GM15510 (cell line): ENCODE measurements around the gene LLPH.

Experiments used
- POLR2A ChIP-seq: IDR thresholded peaks from 3 replicates; pipeline ENCODE4 v1.6.1; 2011; ENCODE audit warnings: borderline replicate concordance; ENCODE audit not compliant: insufficient read length; ENCODE audit errors: extremely low read depth

Gene LLPH

GRCh38 chr12:66152732-66153131, 22.2 kb upstream of the LLPH start:
- no peak for TF ChIP-seq POLR2A

DNA sequence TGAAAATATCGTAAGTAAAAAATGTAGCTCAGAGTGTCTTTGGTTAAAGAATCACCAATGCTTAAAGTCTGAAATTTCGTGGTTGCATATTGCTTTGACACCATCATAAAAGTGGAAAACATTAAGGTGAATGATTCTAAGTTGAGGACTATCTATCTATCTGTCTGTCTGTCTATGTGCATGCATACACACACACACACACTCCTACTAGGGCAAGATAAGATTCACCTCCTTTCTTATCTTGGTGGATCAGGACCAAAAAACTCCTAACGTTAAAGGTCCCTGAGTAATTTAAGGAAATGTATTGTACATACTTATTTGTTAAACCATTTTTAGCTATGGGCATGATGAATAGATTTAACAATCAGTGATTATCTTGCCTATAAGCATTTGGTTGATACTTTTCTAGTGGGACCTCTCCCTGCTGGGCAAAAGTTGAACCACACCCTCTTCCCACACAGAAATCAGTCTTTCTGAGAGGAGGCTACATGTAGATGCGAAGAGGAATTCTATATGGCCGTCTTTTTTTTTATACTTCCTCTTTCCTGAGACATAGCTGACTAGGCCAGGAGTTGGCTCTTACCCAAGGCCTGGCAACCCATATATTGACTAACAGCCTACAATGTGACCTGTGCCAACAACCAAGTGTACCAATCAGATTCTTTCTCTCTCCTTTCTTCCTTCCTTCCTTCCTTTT, 19.3 kb upstream of the LLPH start:
- no peak for TF ChIP-seq POLR2A

DNA sequence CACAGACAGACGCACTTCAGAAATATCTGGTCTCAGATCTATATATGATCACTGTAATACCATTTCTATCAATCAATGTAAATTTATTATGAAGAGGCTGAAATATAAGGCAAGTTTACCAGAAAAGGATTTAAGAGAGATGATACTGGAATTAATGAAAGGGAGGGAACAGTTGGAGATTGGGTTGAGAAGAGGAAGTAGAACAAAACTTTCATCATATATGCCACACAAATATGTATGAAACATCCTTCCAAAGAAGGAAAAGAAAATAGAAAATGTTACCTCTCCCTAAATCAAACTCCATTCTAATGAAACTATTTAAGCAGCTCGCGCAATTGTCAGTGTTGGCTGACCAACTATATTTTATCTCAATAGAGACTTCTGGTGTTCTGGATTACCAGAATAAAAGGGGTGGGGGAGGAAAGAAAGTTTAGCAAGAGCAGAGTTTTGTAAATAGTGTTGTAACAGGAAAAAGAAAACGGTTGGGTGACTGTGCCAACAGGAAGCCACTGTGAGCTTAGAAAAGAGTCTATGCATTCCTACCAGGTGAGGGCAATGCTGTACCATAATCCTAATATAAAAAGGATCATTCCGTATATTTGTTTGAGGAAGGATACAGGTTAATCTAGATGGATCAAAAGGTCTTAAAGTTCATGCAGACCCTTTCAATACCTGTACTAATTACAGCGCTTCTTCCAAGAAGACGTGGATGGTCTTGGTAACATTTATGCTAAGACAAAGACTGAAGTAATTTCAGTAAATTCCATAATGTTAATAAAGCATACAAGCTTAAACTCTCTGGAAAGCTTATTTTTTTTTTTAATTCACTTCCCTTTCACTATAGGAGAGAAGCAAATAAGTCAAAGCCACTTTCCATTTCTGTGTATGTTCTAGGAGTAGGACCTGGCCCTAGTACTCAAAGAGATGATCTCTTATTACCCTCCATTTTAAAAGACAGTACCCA, 14.5 kb upstream of the LLPH start:
- TF ChIP-seq POLR2A: no peak

- no peak for TF ChIP-seq POLR2A
Observed at GRCh38 chr12:66143868-66144267, 13.3 kb upstream of the LLPH start.

DNA sequence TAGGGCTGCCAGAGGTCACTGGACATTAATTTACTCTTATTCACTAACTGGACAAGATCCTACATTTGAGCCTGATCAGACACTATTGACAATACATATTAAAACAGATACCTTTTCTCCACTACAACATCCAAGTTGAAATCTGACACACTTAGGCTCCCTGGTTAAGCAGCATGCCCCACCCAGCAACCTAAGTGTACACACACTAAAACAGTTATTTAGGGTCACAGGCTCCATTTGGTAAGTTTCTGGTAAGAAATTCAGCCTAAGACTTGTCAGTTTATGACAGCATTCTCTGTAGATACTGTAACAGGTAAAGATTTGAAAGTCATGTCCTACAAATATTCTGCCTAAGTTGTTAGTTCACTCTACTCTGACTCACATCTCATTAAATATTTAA, 12.3 kb upstream of the LLPH start:
- no peak for TF ChIP-seq POLR2A

DNA sequence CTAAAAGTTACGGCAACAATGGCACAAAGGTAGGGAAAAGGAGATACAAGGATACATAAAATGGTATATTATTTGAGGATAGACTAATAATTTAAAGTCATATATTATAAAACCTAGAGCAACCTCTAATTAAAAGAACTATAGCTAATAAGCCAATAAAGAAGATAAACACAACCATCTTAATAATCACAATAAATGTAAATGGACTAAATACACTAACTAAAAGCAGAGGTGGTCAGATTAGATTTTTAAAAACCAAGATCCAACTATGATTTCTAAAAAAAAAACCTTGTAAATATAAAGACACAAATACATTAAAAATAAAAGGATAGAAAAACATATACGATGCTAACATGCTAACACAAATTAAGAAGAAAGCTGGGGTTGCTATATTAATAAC, 10.7 kb upstream of the LLPH start:
- no peak for TF ChIP-seq POLR2A

DNA sequence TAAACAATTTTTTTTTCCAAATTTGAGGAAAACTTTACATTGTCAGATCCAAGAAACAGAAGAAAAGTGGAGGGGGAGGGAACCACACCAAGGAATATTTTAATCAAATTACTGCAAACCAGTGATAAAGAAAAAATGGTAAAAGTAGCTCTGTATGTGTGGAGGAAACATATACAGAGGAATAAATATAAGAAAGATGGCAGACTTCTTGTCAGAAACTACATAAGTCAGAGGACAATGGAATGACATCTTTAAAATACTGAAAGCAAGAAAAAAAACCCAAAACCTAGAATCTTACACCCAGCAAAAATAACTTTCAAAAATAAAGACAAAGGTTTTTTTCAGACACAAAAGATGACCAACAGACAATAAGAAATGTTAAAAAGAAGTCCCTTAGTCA, 10.2 kb upstream of the LLPH start:
- TF ChIP-seq POLR2A: no peak

DNA sequence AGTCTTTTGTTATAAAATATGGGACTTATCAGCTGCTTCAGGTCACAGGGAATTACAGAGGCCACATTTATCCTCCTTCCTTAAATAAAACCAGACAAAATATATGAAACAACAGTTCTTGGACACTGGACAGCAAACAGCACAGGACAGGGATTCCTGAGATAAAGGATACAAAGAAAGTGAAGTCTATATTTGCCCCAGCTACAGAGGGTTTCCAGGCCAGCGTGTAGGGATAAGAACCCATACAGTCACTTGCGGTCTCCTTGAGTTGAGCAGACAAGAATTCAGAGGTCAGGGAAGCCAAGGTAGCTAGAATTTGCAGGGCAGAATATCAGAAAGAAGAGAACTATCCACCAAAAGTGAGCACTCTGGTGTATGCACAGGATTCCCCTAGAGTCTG, 8.8 kb upstream of the LLPH start:
- TF ChIP-seq POLR2A: no peak

DNA sequence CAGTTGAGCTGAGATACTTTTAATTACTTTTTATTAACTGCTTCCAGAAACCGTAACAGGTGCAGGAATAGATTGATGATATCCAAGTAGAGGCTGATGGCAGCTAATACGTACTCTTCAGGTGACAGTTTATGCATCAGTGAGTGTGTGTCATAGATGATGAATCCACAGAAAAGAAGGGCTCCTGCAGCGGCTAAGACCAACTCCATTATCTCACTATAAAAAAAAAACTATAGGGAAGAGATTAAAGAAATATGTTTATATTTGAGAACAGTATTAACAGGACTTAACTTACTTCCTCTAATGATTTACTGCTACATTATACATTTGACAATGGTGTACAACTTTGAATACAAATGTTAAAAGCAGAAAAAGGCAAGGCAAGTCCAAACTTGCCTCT, 7.4 kb upstream of the LLPH start:
- no peak for TF ChIP-seq POLR2A

GRCh38 chr12:66132408-66132807, 1.9 kb upstream of the LLPH start:
- TF ChIP-seq POLR2A: no peak

- no peak for TF ChIP-seq POLR2A
Observed at GRCh38 chr12:66131067-66131688, 628 bp upstream of the LLPH start.

- TF ChIP-seq POLR2A: no peak
Observed at GRCh38 chr12:66129934-66130266, 650 bp downstream of the LLPH start.

- no peak for TF ChIP-seq POLR2A
Observed at GRCh38 chr12:66127650-66128049, 2.9 kb downstream of the LLPH start.

GRCh38 chr12:66120477-66120876, 10.1 kb downstream of the LLPH start:
- no peak for TF ChIP-seq POLR2A

DNA sequence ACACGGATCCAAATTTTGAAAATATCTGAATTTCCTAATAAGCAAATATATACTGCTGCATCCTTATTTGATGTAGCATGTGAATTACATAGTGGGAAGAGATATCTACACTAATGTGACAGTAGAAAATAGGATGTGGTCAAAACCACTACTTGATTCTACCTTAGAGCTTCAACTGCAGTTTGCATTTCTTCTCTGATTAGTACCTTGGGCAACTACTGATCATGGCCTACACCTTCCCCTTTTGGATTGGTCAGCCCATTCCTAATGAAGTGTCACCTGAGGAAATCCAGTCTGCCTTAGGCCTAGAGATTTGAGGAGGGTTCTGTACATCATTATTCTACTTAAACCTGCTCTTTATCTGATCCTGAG, 10.7 kb downstream of the LLPH start:
- no peak for TF ChIP-seq POLR2A

DNA sequence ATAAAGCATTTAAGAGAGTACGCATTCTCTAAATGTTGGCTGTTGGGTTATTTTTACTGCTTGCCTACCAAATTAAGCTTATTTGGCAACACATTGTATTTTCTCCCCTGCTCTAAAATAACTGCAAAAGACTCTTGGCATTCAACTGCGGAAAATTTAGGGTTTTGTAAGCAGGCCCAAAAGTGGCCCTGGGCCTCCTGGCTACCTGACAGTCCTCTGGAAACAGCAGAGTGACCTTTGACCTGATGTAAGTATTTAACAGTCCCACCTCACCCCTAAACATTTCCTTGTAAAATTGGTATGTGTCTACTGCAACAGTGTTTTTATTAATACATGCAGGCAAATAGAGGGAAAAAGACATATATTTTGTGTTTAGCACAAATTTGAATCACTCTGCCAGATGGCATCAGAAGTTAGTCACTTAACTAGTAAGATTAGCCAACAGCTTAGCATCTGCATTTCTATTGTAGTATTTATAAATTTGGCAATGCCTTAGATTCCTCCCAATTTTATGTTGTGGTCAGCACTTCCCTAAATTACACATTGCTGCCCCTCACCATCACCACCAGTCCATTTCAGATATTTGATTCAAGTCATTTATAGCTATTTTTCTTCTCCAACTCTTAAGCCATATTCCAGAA, 11.2 kb downstream of the LLPH start:
- TF ChIP-seq POLR2A: no peak

DNA sequence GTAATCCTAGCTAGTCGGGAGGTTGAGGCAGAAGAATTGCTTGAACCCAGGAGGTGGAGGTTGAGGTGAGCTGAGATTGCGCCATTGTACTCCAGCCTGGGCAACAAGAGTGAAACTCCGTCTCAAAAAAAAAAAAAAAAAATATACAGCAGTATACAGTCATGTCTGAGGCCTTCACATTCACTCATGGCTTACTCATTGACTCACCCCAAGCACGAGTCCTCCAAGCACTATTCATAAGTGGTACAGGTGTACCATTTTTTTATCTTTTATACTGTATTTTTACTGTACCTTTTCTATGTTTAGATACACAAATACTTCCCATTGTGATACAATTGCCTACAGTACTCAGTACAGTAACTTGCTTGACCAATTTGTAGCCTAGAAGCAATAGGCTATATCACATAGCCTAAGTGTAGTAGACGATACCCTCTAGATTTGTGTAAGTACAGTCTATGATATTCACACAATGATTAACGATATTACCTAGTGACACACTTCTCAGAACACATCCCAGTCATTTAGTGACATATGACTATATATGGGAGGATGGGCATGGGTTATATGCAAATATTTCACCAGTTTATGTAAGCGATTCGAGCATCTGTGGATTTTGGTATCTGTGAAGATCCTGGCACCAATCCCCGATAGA, 12.2 kb downstream of the LLPH start:
- no peak for TF ChIP-seq POLR2A
